Measurements from ENCODE around the gene CXXC5. TPM values are rescaled to one million over a fixed set of nuclear protein-coding genes. Genes with fewer than 3 reads are reported as not detected.
"Not testable (repeated sequence)": the region's sequence is repeated elsewhere in the genome, so short reads cannot be mapped to it uniquely, and the experiment has no call there.

The CXXC5 gene
- total RNA-seq, 1 donor from 2014 or later, result 33.0 TPM

GRCh38 chr5:139708877-139709581 is 60.9 kb downstream of the CXXC5 start:
- no peak for DNase-seq (ENCODE audit: low spot score)

- no peak for DNase-seq (ENCODE audit: low spot score)
Observed at GRCh38 chr5:139709582-139710318, 61.6 kb downstream of the CXXC5 start.

- DNase-seq (ENCODE audit: low spot score), result no peak
Observed at GRCh38 chr5:139710319-139711066, 62.3 kb downstream of the CXXC5 start.

- no peak for DNase-seq (ENCODE audit: low spot score)
Observed at GRCh38 chr5:139711067-139711905, 63.1 kb downstream of the CXXC5 start.

- DNase-seq (ENCODE audit: low spot score), result no peak
Observed at GRCh38 chr5:139711906-139712224, 63.7 kb downstream of the CXXC5 start.

- no peak for DNase-seq (ENCODE audit: low spot score)
Observed at GRCh38 chr5:139712412-139712811, 64.3 kb downstream of the CXXC5 start.

GRCh38 chr5:139713898-139714297 is 65.7 kb downstream of the CXXC5 start:
- DNase-seq (ENCODE audit: low spot score), result not testable (repeated sequence)

- no peak for DNase-seq (ENCODE audit: low spot score)
Observed at GRCh38 chr5:139717221-139717620, 69.1 kb downstream of the CXXC5 start.

- DNase-seq (ENCODE audit: low spot score), result not testable (repeated sequence)
Observed at GRCh38 chr5:139718403-139718802, 70.3 kb downstream of the CXXC5 start.

GRCh38 chr5:139719970-139720369 is 71.8 kb downstream of the CXXC5 start:
- not testable (repeated sequence) for DNase-seq (ENCODE audit: low spot score)

GRCh38 chr5:139723986-139724587 is 75.9 kb downstream of the CXXC5 start:
- no peak for DNase-seq (ENCODE audit: low spot score)

- DNase-seq (ENCODE audit: low spot score), result no peak
Observed at GRCh38 chr5:139725073-139725830, 77.1 kb downstream of the CXXC5 start.

- no peak for DNase-seq (ENCODE audit: low spot score)
Observed at GRCh38 chr5:139726248-139726647, 78.1 kb downstream of the CXXC5 start.

GRCh38 chr5:139727615-139728014 is 79.5 kb downstream of the CXXC5 start:
- DNase-seq (ENCODE audit: low spot score), result not testable (repeated sequence)

GRCh38 chr5:139731281-139731680 is 83.1 kb downstream of the CXXC5 start:
- no peak for DNase-seq (ENCODE audit: low spot score)

- DNase-seq (ENCODE audit: low spot score), result no peak
Observed at GRCh38 chr5:139732019-139732418, 83.9 kb downstream of the CXXC5 start.

- no peak for DNase-seq (ENCODE audit: low spot score)
Observed at GRCh38 chr5:139733010-139733688, 85.0 kb downstream of the CXXC5 start.

Measured in mesenteric fat pad (tissue), 1 donor.